Esophagus muscularis mucosa (tissue), 4 donors: ENCODE measurements around the gene RAB40A. TPM values are rescaled to one million over a fixed set of nuclear protein-coding genes. Genes with fewer than 3 reads are reported as not detected.
"Not testable (repeated sequence)": the region's sequence is repeated elsewhere in the genome, so short reads cannot be mapped to it uniquely, and the experiment has no call there.

Experiments used
- DNase-seq: peaks from one replicate; pipeline ENCODE4 v3.0.0-alpha.2; 2017; ENCODE audit errors: extremely low spot score
- H3K27ac ChIP-seq, 4 donors: fragments of 200-600 bp; sonication (generic); replicated peaks in 1 of 4; 1 replicate in 3 of 4; 2 replicates in 1 of 4; pipeline ENCODE4 v1.5.1; 2016 to 2019; ENCODE audit warnings: mild to moderate bottlenecking in 1 of 4
- H3K27me3 ChIP-seq, 4 donors: fragments of 200-600 bp; sonication (generic); one replicate each; pipeline versions ENCODE4 v1.5.1 to v1.6.0; 2016 to 2019
- H3K36me3 ChIP-seq, 4 donors: fragments of 200-600 bp; sonication (generic); one replicate each; pipeline ENCODE4 v1.5.1; 2016 to 2019
- H3K4me1 ChIP-seq, 4 donors: fragments of 200-600 bp; sonication (generic); one replicate each; pipeline ENCODE4 v1.5.1; 2016 to 2019
- H3K4me3 ChIP-seq, 4 donors: fragments of 200-600 bp; sonication (generic); 1 replicate in 2 of 4; 2 replicates in 2 of 4; pipeline ENCODE4 v1.5.1; 2016 to 2019; ENCODE audit warnings: mild to moderate bottlenecking in 4 of 4, moderate library complexity in 1 of 4
- H3K9me3 ChIP-seq, 4 donors: fragments of 200-600 bp; sonication (generic); 1 replicate in 3 of 4; 2 replicates in 1 of 4; pipeline ENCODE4 v1.5.1; 2016 to 2019
- EP300 ChIP-seq: sonication (generic); formaldehyde crosslinking; IDR thresholded peaks from one replicate; pipeline ENCODE4 v1.6.1; 2017; ENCODE audit warnings: antibody characterized with exemption
- POLR2A ChIP-seq: fragments of 450-650 bp; IDR thresholded peaks from one replicate; pipeline ENCODE4 v1.6.1; 2017; ENCODE audit warnings: antibody characterized with exemption, moderate library complexity, mild to moderate bottlenecking, low read depth
- POLR2AphosphoS5 ChIP-seq, 2 donors: sonication (generic); formaldehyde crosslinking; IDR thresholded peaks; one replicate each; pipeline ENCODE4 v1.6.1; 2017; ENCODE audit warnings: antibody characterized with exemption in 2 of 2
- WGBS: methylation state at CpG from one replicate; pipeline ENCODE4 v1.1.5; 2018; 5-methylcytosine and 5-hydroxymethylcytosine counted together
- intact Hi-C: fragments of 100-400 bp; cut with DNase I; formaldehyde crosslinking; loops from one replicate; pipeline ENCODE4 v1.15.1; 2023
- total RNA-seq, 4 donors: library from RNA; depleted of rRNA; stranded (reverse); fragments of >200 nt; gene quantifications; one replicate each; pipeline versions ENCODE4 v1.1.0 to v1.2.1, GENCODE V29; 2016
- TF ChIP-seq, protein P1 (sequence below), 3 experiments: fragments of 200-600 bp in 2 of 3; fragments of 450-650 bp in 1 of 3; sonication (generic) in 2 of 3; IDR thresholded peaks; one replicate each; pipeline ENCODE4 v1.5.1; 2017 to 2019; ENCODE audit warnings: antibody characterized with exemption in 3 of 3, mild to moderate bottlenecking in 2 of 3, moderate library complexity in 1 of 3

Gene RAB40A
- total RNA-seq, 4 donors from 2014 or later, result 4.5 to 13.2 (median 9.5) TPM

DNA sequence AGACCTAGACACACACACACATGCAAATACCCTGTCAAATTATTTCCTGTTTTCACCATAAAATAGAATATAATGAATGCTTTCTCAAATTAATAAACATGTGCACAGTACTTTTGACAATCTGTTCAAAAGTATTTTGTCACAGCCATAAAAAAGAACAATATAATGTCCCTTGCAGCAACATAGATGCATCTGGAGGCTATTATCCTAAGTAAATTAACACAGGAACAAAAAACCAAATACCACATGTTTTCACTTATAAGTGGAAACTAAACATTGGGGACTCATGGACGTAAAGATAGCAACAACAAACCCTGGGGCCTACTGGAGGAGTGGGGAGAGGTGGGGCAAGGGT, 15.5 kb downstream of the RAB40A start:
- no peak for DNase-seq
- 45% methylated on average over 1 of the region's 1 CpG for WGBS
- TF ChIP-seq EP300, result no peak
- TF ChIP-seq, protein P1, sequence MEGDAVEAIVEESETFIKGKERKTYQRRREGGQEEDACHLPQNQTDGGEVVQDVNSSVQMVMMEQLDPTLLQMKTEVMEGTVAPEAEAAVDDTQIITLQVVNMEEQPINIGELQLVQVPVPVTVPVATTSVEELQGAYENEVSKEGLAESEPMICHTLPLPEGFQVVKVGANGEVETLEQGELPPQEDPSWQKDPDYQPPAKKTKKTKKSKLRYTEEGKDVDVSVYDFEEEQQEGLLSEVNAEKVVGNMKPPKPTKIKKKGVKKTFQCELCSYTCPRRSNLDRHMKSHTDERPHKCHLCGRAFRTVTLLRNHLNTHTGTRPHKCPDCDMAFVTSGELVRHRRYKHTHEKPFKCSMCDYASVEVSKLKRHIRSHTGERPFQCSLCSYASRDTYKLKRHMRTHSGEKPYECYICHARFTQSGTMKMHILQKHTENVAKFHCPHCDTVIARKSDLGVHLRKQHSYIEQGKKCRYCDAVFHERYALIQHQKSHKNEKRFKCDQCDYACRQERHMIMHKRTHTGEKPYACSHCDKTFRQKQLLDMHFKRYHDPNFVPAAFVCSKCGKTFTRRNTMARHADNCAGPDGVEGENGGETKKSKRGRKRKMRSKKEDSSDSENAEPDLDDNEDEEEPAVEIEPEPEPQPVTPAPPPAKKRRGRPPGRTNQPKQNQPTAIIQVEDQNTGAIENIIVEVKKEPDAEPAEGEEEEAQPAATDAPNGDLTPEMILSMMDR (IDR thresholded peaks at IDR 0.05), result no peak
- TF ChIP-seq POLR2A, result no peak
- Histone ChIP-seq H3K36me3 (no peaks in the 10 kb centered on the region), H3K9me3 (no peaks in the 10 kb centered on the region), H3K27me3 (no peaks in the 10 kb centered on the region), H3K4me3 (no peak overlapping the region), H3K4me1 (no peaks in the 10 kb centered on the region), H3K27ac (no peak overlapping the region)
- intact Hi-C loops, result no loop called here

DNA sequence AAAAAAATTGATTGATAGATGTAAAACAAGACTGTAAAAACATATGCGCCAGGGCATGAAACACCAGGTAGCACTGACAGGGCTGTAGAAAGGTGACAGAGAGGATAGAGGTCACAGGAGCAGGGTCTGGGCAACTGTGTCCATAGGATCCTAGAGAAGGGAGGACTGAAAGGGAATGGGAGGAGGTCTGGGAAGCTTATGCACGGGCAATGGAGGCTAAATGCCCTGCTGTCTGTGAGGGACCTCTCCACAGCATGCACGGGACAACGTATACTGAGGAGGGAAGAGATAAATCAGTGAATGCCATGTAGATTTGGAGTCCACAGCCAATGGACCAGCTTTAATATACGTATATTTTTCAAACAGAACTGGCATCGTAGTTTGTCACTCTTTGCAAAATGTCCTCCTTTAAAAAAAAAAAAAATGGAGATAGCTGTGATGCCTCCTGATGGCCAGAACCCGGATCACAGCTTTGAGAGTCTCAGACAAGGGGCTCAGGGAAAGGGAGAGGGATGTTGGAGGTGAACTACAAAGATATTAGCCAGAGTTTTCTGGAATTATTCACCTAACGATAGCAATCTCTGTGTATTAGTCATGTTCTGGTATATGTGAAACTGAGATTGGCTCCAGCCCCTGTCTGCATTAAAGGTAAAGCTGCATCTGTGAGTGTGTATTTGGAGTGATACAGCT, 16.0 kb downstream of the RAB40A start:
- H3K4me1 ChIP-seq, result no peaks in the 10 kb centered on the region
- no peak for DNase-seq
- H3K36me3 ChIP-seq, result no peaks in the 10 kb centered on the region
- H3K9me3 ChIP-seq, result no peaks in the 10 kb centered on the region
- no peaks in the 10 kb centered on the region for H3K27me3 ChIP-seq
- no peak overlapping the region for H3K27ac ChIP-seq
- intact Hi-C loops, result no loop called here
- 48% methylated on average over 8 of the region's 8 CpGs for WGBS
- TF ChIP-seq POLR2AphosphoS5 (IDR thresholded peaks at IDR 0.05), result no peak
- TF ChIP-seq, protein P1 (IDR thresholded peaks at IDR 0.05), result no peak
- TF ChIP-seq POLR2A, result no peak
- no peak for TF ChIP-seq EP300
- H3K4me3 ChIP-seq, result no peak overlapping the region

DNA sequence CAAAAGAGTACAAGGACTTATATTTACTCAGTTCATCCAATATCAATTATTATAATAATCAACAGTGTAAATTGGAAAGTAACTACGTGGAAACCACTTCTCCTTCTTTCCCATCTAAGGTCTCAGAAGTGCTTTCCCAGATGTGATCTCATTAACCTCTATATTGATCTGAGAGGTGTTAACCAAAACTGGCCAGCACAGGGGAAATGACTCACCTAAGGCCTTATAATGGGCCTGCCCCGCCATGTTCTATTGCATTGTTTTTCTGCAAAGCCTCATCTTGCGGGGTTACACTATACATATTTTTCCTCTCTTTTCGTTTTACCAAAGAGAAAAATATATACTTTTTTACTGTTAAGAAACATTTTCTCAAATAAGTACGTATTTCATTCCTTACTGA, 20.5 kb downstream of the RAB40A start:
- no peaks in the 10 kb centered on the region for H3K36me3 ChIP-seq
- no peak overlapping the region for H3K4me3 ChIP-seq
- H3K27me3 ChIP-seq, result no peaks in the 10 kb centered on the region
- H3K27ac ChIP-seq, result no peak overlapping the region
- TF ChIP-seq POLR2AphosphoS5 (IDR thresholded peaks at IDR 0.05), result no peak
- TF ChIP-seq, protein P1 (IDR thresholded peaks at IDR 0.05), result no peak
- no peak for DNase-seq
- 76% methylated on average over 5 of the region's 5 CpGs for WGBS
- intact Hi-C loops, result no loop called here
- no peaks in the 10 kb centered on the region for H3K9me3 ChIP-seq
- no peaks in the 10 kb centered on the region for H3K4me1 ChIP-seq

DNA sequence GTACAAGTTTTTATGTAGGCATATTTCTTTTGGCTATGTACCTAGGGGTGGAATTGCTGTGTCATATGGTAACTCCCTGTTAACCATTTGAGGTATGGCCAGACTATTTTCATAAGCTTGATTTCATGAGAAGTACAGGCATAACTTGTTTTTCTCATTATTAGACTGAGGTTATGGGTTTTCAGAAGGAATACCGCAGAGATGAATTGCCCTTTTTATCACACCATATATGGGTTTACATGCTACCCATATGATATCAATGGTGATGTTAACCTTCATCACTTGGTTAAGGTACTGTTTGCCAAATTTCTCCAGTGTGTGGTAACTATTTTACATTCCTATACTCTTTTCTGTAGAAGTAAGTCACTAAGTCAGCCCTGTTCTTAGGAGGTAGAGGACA, 23.5 kb downstream of the RAB40A start:
- intact Hi-C loops, result no loop called here
- H3K36me3 ChIP-seq, result no peaks in the 10 kb centered on the region
- no peaks in the 10 kb centered on the region for H3K9me3 ChIP-seq
- H3K27ac ChIP-seq, result no peak overlapping the region
- no peaks in the 10 kb centered on the region for H3K4me1 ChIP-seq
- DNase-seq, result no peak
- H3K27me3 ChIP-seq, result no peaks in the 10 kb centered on the region
- 95% methylated on average over 1 of the region's 1 CpG for WGBS
- TF ChIP-seq POLR2A, result no peak
- TF ChIP-seq, protein P1 (IDR thresholded peaks at IDR 0.05), result no peak
- no peak for TF ChIP-seq POLR2AphosphoS5 (IDR thresholded peaks at IDR 0.05)
- no peak for TF ChIP-seq EP300
- H3K4me3 ChIP-seq, result no peak overlapping the region

DNA sequence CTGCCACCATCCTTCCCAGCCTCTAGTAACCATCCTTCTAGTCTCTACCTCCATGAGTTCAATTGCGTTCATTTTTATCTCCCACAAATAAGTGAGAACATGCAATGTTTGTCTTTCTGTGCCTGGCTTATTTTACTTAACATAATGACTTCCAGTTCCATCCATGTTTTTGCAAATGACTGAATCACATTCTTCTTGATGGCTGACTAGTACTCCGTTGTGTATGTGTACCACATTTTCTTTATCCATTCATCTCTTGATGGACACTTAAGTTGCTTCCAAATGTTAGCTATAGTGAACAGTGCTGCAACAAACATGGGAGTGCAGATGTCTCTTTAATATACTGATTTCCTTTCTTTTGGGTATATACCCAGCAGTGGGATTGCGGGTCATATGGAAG, 25.7 kb downstream of the RAB40A start:
- H3K4me3 ChIP-seq, H3K9me3 ChIP-seq, H3K27me3 ChIP-seq, DNase-seq, H3K36me3 ChIP-seq, intact Hi-C loops, H3K4me1 ChIP-seq, H3K27ac ChIP-seq: not testable (repeated sequence)
- 87% methylated on average over 3 of the region's 3 CpGs for WGBS
